HG02588 (cell line): ENCODE data around the gene EGF.
"Not testable (repeated sequence)": the region's sequence is repeated elsewhere in the genome, so short reads cannot be mapped to it uniquely, and the experiment has no call there.

Source experiments
- ATAC-seq: cut with Tn5 transposase; IDR thresholded peaks from one replicate; pipeline ENCODE4 v1.9.1; 2021; ENCODE audit warnings: mild to moderate bottlenecking, moderate library complexity; ENCODE audit not compliant: unreplicated experiment

Gene EGF

DNA sequence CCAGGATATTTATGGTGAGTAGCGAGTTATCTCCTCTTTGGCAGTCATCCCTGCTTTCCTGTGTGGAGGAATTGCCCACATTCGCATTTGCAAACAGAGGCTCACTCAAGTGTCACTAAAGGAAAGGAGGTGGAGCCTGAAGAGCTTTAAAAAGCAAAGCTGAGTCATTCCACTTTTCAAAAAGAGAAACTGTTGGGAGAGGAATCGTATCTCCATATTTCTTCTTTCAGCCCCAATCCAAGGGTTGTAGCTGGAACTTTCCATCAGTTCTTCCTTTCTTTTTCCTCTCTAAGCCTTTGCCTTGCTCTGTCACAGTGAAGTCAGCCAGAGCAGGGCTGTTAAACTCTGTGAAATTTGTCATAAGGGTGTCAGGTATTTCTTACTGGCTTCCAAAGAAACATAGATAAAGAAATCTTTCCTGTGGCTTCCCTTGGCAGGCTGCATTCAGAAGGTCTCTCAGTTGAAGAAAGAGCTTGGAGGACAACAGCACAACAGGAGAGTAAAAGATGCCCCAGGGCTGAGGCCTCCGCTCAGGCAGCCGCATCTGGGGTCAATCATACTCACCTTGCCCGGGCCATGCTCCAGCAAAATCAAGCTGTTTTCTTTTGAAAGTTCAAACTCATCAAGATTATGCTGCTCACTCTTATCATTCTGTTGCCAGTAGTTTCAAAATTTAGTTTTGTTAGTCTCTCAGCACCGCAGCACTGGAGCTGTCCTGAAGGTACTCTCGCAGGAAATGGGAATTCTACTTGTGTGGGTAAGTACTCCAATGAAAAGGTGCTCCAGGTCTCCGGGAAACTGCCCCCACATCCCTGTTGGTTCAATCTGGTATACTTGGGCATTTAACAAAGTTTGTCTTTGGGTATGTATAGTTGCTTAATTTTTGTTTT is at the start of gene EGF:
TSS of gene EGF (plus strand) at position 178 of the 890 bp plus-strand sequence. CDS start at position 631, 453 bp downstream.
- no peak for ATAC-seq

DNA sequence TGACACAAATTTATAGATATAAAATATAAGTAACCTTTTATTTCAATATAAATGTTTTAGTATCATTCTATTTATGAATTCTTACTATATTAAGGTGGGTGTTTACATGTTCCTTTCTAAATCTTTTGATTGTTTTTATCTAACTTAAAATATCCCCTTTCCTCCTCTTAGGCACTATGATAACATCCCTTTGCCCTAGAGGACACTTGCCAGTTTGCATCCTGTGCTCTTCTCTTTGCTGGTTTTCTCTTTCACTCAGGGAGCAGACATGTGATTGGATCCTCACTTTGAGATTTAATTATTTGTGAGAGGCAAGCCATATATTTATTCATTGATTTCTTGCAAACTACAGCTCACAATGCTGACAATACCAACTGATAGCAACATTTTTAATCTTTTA is 48.5 kb upstream of the EGF start:
- ATAC-seq, result no peak

DNA sequence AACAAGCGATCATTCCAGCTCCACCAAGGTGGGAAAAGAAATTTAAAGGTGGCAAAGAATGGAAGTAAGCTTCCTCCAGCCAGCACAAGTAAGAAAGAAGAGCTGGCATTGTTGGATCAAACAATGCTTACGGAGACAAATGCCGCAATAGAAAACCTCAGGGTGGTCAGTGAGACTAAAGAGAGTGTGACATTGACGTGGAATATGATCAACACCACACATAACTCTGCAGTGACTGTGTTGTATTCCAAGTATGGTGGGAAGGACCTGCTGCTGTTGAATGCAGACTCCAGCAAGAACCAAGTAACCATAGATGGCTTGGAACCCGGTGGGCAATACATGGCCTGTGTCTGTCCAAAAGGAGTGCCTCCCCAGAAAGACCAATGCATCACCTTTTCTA is 42.6 kb upstream of the EGF start:
- no peak for ATAC-seq

DNA sequence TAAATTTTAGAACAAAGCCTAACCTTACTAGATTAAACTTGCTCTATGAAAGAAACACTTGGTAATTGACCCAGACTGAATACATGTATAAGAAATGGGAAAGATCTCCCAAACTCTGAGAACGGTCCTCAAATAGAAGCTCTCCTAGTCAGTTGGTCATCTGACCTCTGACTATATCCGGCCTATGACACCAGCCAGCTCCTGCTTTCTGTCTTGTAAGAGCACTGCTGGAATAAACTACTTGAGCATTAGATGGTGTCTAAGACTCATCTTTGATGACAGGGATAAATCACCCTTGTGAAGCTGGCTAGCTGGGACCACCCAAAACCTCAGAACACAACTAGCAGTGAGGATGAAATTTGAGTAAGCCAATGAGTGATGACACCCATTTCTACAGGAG is 40.6 kb upstream of the EGF start:
- no peak for ATAC-seq

DNA sequence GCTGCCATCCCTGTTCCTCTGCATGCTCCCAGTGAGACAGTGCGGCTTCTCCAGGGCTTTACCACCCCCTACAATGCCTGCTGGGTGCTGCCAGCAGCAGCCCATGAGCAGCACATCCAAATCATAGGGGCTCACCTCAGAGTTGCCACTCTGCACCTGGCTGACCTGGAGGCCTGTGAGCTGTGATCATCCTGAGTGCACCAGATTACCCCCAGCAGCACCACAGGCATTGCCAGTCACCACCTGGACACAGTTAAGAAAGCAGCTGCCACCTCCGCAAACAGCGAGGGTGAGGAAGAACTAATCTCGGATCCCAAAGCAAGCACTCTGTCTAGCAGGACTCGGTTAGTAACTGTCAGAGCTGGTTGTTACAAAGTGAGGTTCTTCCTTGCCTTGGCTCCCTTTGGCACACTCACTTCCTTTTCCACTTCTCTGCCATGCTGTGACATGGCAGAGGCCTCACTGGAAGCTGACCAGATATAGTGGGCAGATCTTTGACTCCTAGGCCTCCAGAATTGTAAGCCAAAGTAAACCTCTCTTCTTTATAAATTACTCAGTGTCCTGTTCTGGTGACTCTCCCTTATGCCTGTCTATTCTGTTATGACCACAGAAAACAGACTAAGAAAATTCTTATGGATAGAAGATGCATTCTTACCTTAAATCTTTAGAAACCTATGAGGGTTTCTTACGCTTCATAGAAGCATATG is 39.6 kb upstream of the EGF start:
- no peak for ATAC-seq

DNA sequence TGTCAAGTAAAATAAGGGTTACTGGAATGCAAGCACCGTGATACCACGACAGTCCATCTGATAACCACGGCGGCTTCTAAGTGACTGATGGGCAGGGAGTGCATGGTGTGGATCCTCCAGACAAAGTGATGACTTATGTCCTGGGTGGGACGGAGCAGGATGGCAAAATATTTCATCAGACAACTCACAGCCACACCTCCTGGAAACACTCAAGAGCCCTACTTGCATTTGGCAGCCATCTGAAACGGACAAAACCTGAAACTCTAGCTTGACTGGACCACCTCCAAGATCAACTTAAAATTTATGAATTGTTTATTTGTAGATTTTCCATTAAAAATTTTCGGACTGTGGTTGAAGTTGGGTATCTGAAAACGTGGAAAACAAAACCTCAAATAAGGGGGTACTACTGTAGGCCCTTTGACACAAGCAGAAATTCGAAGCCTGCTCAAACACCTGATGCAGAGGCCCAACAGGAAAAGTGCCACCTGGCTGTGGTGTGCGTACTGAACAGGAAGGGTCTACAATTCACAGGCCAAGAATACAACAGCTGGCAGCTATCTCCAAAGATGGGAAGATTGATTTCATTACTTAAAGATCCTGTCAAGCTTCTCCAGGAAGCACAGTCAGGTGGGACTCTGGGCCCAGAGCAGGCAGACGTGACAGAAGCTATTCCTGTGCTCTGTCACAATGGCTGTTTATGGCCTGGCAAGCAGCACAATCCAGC is 38.7 kb upstream of the EGF start:
- ATAC-seq, result no peak

DNA sequence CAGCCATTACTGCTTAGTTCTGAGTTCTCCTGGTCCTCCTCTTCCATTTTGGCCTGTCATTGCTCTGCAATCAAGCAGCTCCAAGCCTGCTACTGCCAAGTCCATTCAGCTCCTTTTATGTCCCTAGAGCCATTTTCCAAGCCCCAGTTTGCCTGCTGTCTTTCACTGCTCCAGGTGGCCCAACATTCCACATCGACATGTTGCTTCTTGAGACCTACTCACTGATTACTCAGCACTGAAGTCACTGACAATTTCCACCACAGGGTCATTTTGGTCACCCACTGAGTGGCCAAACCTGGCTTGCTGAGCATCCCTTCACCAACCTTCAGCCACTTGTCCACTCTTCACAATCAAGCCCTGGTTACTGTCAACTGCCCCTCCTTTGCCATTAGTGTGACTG is 37.6 kb upstream of the EGF start:
- ATAC-seq, result no peak

DNA sequence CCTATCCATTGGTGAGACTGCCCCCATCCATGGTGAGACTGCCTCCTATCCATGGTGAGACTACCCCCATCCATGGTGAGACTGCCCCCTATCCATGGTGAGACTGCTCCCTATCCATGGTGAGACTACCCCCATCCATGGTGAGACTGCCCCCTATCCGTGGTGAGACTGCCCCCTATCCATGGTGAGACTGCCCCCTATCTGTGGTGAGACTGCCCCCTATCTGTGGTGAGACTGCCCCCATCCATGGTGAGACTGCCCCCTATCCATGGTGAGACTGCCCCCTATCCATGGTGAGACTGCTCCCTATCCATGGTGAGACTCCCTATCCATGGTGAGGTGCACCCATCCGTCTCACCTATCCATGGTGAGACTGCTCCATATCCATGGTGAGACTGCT is 37.1 kb upstream of the EGF start:
- not testable (repeated sequence) for ATAC-seq

DNA sequence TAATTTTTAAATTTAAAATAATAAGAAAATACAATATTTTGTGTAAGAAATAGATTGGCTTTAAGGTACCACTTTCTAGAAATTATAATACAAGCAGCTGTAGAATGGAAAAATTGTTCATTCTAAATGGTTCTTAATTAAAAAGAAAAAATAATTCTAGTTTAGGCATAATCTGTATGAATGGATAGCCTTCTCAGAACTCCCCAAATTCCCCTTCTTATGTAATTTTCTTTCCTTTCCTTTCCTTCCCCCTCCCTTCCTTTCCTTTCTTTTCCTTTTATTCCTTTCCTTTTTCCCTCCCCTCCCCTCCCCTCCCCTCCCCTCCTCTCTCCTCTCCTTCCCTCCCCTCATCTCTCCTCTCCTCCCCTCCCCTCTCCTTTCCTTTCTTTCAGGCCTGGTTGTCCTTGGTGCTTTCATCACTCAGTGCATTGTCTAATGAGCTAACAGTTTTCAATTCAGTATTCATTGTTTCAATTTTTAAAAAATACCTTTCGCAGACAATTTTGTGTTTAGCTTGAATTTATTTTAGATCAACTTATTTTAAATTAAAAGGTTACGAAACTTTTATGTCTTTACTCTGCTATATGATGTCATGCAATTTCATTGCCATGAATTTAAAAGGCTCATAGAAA is 35.9 kb upstream of the EGF start:
- no peak for ATAC-seq

DNA sequence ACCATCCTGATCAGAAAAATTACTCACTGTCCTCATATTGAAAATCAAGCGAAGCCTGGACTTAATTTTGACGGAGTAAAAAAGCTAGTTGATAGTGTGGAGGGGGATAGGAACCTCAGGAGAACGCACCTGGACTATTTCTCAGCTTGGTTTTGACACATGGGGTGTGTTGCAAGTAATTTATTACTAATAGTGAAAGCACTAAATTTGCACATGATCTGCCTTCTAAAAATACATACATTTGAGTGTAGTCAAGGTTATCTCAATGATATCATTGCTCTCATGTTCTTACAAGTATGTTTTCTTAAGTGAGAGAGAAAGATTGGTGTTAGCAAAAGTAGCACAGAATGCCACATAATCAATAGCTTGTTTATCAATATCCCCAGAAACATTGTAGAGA is 35.3 kb upstream of the EGF start:
- ATAC-seq, result peak; percentile 77

DNA sequence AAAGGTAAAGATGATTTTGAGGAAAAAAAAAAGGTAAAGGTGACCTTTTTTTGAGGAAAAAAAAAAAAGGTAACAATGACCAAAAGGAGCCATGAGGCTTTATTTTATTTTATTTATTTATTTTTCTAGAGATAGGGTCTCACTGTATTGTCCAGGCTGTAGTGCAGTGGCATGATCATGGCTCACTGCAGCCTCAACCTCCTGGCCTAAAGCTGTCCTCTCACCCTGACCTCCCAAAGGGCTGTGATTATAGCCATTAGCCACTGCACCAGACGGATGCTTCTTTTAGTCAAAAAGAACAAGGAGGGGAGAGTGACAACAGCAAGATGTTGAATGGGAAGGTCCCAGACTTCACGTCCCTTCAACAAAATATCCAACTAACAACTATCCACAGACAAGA is 34.3 kb upstream of the EGF start:
- ATAC-seq, result no peak

DNA sequence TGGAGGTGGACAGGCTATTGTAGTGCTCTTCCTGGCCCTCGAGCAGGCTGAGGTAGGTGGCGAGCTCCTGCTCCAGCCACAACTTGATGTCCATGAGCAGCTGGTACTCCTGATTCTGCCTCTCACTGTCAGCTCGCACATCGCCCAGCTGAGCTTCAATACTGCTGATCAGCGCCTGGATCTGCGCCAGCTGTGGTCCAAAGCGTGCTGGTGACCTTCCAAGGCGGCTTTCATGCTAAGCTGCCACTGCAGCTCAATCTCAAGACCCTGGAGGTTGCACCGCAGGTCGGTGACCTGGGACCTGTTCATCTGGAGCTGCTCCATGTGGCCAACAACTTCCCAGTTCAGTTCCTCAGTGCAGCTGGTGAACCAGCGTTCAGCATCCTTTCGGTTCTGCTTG is 33.6 kb upstream of the EGF start:
- no peak for ATAC-seq

DNA sequence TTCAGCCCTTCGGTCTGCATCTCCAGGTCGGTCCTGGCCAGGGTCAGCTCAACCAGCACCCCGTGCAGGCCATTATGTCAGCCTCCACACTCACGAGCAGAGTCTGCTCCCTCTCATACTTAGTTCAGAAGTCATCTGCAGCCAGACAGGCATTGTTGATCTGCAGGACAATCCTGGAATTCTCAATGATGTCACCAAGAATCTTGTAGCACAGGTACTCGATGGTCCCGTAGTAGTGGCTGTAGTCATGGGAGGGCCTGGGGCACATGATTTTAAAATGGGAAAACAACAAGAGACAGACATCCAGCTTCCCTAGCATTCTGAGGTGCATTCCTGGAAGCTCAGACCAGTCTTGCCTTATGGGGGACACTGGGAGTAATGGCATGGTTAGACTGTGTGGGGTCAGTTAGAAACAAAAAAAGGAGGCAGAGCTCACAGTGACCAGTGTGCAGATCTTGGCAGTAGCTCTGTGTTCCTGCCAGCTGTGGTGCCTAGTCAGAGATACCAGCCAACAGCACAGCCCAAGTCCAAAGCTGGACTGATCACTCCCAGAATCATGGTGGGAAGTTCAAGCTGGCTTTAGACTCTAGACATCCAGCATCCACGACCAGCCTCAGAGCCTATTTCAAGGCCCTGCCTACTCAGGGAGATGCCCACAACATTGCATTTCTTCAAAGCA is 32.9 kb upstream of the EGF start:
- no peak for ATAC-seq

DNA sequence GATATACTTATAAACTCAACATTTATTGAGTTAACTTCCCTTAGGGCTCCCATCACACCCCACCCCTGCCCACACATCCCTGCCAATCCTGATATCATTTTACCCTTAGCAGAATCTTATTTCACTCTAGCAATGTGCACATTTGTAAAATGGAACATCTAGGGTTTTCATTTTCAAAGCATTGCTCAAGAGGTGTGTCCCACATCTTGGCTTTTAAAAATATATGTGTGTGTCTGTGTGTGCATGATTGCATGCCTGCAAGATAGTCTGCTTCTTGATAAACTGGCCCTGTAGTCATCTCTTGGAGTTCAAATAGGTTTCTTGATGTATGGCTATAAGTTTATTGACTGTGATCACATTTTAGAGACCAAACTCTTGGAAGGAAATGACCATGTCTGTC is 26.4 kb upstream of the EGF start:
- ATAC-seq, result no peak

DNA sequence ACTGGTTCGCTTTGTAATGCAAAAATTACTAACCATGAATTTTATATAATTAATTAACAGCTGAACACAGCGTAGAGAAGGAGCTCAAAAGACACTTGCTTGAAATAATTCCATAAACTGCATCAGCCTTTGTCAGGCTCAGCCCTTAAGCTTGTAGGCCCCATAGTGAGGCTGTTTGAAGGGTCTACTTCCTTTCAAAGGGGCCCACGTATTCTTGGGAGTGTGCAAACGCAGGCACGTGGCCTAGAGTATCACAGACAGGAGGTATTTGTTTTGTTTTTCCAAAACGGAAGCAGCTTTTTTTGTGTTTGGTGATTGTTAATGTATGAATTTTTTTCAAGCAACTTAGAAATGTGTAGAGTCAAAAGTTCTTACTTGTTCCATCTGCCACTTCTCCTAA is 25.6 kb upstream of the EGF start:
- no peak for ATAC-seq

DNA sequence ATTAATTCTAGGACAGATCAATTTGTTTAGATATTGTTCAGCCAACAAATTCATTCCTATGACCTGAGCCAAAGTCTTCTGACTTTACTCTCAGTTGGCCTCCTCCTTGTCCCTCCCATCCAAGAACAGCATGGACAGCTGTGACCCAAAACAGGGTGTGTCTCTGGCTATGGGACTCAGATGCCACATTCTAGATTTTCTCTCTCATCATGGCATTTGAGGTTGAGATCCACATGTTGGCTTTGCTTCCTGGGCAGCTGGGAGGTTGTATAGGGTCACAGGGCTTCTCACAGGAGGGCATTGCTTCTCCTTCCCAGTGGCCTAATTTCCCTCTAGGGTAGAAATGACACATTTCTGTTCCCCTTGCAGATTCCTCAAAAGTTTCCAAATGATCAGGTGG is 22.6 kb upstream of the EGF start:
- ATAC-seq, result no peak

DNA sequence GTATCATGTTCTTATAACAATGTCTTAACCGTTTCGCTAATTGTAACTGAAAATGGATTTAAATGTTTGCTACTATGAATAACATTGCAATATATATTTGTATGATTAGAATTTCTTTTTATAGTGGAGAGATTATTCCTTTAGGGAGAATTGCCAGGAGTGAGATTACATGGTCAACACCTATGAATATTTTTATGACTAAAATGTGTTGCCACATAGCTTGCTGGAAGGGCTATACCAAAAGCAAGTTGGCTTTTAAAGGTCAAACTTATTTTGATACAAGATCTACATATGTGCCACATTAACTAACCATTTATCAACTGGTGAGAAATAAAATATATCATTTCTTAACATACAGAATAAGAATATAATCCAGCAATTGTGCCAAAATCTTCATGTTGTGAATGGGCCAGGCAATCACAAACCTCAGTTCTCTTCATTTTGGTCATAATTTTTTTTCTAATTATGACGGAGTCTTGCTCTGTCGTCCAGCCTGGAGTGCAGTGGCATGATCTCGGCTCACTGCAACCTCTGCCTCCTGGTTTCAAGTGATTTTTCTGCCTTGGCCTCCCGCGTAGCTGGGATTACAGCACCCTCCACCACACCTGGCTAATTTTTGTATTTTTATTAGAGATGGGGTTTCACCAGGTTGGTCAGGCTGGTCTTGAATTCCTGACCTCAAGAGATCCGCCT is 10.0 kb upstream of the EGF start:
- ATAC-seq, result no peak

DNA sequence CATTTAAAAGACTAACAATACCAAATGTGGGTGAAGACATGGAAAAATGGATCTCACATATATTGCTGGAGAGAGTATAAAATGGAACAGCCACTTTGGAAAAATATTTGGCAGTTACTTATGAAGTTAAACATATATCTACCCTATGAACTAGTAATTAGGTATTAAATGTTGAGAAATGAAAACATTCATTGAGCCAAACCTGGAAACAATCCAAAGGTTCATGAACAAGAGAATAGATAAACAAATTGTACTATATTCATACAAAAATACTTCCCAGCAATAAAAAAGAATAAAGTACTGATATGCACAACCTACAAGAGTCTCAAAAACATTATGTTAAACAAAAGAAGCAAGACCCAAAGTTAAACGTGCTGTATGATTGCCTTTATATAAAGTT is 4.0 kb upstream of the EGF start:
- no peak for ATAC-seq

DNA sequence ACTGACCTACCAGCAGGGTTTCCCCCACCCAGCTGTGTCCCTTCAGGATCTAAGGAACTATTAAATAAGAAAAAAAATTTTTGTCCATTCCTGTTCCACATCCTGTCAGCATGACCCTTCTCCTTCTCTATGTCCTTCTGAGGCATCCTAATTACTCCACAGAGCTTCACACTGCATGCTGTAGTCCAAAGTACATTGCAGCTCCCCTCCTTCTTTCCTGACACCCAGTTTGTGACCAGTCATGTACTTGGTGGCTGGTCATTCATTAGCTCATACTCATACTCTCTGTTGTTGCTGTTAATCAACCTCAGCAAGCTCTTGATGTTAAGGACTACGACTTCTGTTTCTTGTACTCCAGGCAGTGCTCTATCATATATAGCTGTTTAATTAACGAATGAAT is 2.4 kb upstream of the EGF start:
- no peak for ATAC-seq

DNA sequence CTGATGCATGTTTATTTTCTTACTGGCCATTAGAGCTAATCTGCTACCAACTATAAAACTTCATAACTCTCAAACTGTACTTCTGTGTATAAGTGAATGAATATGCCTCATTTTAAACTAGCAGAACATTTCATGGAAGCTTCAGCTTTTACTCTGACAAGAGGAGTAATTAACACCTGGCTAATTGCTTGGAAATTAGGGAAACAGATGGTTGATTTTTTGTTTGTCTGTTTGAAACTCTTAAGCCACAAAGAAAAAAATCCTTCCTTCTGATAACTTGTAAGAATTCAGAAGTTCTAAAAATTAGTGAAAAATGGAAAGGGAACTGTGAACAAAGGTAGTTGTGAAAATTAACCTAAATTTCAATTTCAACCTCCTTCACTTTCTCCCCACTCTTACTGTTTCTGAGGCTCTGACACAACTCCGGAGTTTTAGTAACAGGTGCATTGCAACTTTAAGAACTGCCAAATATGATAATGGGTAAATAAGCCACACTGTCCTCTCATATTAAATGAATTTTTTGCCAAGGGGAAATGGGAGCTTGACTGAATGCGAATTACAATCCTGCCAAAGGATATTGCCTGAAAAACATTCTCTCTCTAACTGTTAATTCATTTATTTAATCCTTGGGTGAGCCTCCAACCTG is 1.0 kb downstream of the EGF start:
- ATAC-seq, result no peak
